AG04449 (cell line): Measurements from ENCODE around the gene BCAS3.
A peak's percentile ranks its signal among the peaks of the same experiment; 100 is the strongest.

Experiments used
- CTCF ChIA-PET: fragments of 350-600 bp; formaldehyde crosslinking; extraction: SDS; loops from one replicate; lab custom pipeline; 2021; ENCODE audit warnings: antibody characterized with exemption; lab: Yijun Ruan, JAX
- POLR2A ChIA-PET: fragments of 400-600, 350-600 bp; formaldehyde crosslinking; extraction: SDS; loops from one replicate; lab custom pipeline; 2020; ENCODE audit warnings: antibody characterized with exemption, inconsistent platforms; lab: Yijun Ruan, JAX
- DNase-seq: peaks from one replicate; pipeline ENCODE4 v3.0.0-alpha.2; 2010; ENCODE audit warnings: low read depth, low spot score
- H3K4me3 ChIP-seq: 2 replicates; pipeline ENCODE4 v1.5.1; 2011; ENCODE audit warnings: low read depth, mild to moderate bottlenecking, control low read depth, low read length
- CTCF ChIP-seq: IDR thresholded peaks from one replicate; pipeline ENCODE4 v1.5.1; 2011; ENCODE audit warnings: mild to moderate bottlenecking, moderate library complexity, low read length, control low read depth, inconsistent platforms; ENCODE audit not compliant: insufficient read depth; ENCODE audit errors: missing control alignments

Gene BCAS3

DNA sequence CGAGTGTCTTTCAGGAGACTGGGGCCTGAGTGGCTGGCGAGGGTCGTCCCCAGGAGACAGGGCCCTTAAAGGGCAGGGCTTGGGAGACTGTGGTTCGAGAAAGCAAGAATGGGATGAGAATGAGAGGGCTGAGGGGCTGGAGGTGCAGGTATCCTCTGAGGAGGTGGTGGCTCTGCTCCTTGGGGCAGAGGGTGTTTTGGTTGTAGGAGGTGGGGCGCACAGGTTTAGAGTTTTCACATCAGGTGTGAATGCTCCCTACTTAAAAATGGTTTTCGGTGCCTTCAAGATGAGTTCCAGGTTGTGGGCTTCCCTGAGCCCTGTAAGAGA, 430 bp downstream of the BCAS3 start:
- CTCF ChIA-PET: no interaction called here
- DNase-seq: no peak
- H3K4me3 ChIP-seq: peak overlapping the region; percentile 92
- TF ChIP-seq CTCF: no peak
- POLR2A ChIA-PET: no interaction called here

GRCh38 chr17:60679287-60679686, 1.6 kb downstream of the BCAS3 start:
- POLR2A ChIA-PET: no interaction called here
- CTCF ChIA-PET: no interaction called here
- H3K4me3 ChIP-seq: no peak overlapping the region
- DNase-seq: no peak
- no peak for TF ChIP-seq CTCF

GRCh38 chr17:60680754-60681153, 3.1 kb downstream of the BCAS3 start:
- DNase-seq: no peak
- no peak for TF ChIP-seq CTCF
- ChIA-PET POLR2A (no interaction called here), CTCF (no interaction called here)
- no peak overlapping the region for H3K4me3 ChIP-seq

- DNase-seq: no peak
- POLR2A ChIA-PET: no interaction called here
- no peak overlapping the region for H3K4me3 ChIP-seq
- CTCF ChIA-PET: interaction anchor here (4.0 kb wide), 1 partner anchor 35 kb away, joined by 13 read pairs; no protein-coding TSS in a partner anchor
- no peak for TF ChIP-seq CTCF
Measured at GRCh38 chr17:60685437-60685836, 7.8 kb downstream of the BCAS3 start.

DNA sequence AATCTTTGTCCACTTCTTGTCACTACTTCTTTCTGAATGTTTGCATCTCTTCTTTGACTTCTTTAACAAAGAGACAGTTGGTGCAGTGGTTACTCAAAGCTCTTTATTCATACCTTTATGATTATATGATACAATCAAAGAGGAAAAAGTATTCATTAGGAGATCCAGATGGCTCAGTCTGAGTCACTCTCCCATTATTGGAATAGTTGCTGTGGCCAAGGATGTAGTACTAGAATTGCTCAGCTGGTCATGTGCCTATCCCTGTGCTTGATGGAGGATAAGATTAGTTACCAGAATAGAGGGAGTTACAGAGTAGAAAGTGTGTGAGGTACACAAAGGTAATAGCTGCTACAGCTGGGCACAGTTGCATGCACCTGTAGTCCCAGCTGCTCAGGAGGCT, 18.3 kb downstream of the BCAS3 start:
- H3K4me3 ChIP-seq: no peak overlapping the region
- TF ChIP-seq CTCF: no peak
- no peak for DNase-seq
- ChIA-PET CTCF (interaction anchor here (1.4 kb wide), 1 partner anchor 25 kb away, joined by 4 read pairs; no protein-coding TSS in a partner anchor), POLR2A (interaction anchor here (0.6 kb wide), 1 partner anchor 790 kb away, joined by 3 read pairs; no protein-coding TSS in a partner anchor)

- ChIA-PET CTCF (no interaction called here), POLR2A (no interaction called here)
- DNase-seq: no peak
- no peak overlapping the region for H3K4me3 ChIP-seq
- TF ChIP-seq CTCF: no peak
Measured at GRCh38 chr17:60699090-60699489, 21.4 kb downstream of the BCAS3 start.
